Measurements from ENCODE around the gene DNAJB11.
"Not testable (repeated sequence)": the region's sequence is repeated elsewhere in the genome, so short reads cannot be mapped to it uniquely, and the experiment has no call there.

Gene DNAJB11

DNA sequence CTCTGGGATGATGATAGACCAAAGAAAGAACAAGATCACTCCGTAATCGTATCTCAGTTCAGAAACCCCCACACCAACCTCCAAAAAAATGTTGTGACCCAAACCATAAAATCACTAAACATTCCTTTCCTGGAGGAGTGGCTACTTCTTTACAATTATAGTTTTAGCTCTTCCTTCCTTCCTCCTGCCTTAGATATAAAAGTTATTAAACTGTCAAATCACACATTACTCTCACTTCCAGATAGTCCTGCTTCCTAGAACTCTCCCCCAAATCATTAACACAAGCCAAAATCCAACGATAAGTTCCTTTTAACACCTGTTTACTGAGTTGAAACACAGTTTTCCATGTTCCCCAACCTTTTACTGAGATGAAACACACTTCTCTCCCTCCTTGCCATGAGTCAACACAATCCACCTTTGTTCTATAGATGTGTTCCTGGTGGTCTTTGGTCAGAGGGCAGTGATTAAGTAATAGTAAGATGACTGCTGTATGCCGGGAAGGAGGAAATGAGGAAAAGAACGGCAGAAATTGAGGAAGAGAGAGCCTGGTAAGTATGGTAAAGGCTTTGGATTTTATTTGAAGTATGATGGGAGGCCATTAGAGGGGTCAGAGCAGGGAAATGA, 18.0 kb upstream of the DNAJB11 start:
- DNase-seq = no peak

DNA sequence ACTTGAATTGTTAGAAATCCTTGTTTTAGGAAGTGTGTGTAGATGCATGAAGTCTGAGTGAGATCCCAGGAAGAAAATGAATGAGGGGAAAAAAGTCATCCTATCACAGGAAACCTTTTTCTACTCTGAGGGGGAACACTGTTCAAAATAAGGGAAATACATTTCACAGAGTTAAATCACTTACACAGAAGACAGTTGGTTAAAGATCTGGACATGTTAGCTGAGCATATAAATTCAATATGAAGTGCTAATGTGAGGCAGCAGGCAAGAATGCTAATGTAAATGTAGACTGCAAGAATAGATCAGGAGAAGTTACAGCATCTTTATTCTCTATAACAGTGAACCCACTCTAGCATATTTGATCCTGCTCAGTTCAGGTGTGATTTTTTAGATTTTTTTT, 5.9 kb upstream of the DNAJB11 start:
- no peak for DNase-seq

DNA sequence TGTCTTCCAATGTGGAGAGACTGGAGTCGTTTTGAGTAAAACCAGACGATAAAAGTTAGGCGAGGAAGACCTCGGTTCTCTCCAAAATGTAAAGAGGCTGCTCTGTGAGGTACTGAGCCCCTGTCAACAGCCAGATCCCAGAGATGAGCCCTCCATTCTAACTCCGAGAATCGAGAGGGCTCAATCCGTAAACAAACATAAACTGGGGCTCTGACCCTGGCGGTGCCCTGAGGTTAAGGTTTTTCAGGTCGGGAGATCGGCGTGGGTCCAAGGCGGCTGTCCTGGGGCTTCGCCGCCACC, 3.8 kb upstream of the DNAJB11 start:
- no peak for DNase-seq

DNA sequence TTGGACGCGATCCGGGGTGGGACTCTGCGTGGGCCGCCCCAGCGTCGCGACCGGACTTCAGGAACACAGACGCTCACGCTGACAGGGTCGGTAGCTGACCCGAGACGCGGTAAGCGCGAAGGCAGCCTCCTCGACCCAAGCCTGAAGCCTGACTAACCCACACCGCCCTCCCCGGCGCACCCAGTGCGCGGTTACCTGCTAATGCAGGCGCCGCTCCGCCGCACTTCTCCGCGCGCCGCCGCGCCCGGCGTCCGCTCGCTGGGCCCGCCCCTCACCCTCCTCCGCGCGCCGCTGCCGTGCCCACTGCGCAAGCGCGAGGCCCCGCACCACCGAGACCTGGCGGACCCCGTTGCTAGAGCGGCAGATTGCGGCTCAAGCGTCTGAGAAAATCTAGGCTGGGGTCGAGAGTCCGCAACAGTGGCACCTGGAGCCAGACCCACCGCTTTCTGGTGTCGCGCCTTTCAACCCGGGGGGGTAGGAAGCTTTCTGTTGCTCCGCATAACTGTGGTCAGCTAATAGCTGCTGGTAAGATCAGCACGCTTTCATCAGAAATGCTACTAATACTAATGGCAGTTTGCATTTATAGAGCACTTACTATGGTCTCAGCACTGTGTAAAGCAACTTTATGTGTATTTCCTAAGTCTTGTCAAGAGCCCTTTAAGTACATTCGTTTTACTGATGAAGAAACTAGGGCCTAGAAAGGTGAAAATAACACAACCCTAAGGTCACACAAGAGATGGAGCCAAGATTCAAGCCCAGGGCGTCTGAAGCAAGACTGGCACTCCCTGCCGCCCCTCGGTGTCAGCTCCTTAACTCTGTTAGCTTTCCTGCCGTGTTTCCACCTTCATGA, 3.2 kb upstream of the DNAJB11 start, which contains the start of gene TBCCD1:
TBCCD1 (minus strand) TSS at position 268 of the 850 bp plus-strand sequence. CDS start 3,010 bp downstream, outside the sequence.
- DNase-seq = peak; percentile 95

DNA sequence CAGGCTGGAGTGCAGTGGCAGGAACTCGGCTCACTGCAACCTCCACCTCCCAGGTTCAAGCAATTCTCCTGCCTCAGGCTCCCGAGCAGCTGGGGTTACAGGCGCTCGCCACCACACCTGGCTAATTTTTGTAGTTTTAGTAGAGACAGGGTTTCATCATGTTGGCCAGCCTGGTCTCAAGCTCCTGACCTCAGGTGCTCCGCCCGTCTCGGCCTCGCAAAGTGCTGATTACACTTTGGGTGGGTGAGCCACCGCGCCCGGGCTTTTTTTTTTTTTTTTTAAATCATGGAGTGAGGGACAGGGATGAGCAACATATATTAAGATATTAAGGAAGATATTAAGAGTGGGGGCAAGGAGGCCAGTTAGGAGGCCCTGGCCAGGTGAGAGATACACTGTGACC, 1.2 kb upstream of the DNAJB11 start:
- not testable (repeated sequence) for DNase-seq

DNA sequence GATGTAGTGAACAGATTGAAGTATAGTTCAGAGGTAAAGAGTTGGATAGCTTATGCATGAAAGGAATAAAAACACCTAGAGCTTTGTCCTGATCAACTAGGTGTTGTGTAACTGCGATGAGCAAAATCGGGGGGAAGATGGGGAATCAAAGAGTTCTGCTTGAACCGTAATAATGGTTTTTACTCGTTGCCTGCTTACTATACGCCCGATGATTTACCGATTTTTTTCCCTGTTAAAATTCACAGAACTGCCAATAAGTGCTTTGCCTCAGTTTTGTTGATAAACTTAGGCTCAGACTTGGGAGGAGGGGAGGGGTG, 783 bp upstream of the DNAJB11 start:
- DNase-seq = no peak

DNA sequence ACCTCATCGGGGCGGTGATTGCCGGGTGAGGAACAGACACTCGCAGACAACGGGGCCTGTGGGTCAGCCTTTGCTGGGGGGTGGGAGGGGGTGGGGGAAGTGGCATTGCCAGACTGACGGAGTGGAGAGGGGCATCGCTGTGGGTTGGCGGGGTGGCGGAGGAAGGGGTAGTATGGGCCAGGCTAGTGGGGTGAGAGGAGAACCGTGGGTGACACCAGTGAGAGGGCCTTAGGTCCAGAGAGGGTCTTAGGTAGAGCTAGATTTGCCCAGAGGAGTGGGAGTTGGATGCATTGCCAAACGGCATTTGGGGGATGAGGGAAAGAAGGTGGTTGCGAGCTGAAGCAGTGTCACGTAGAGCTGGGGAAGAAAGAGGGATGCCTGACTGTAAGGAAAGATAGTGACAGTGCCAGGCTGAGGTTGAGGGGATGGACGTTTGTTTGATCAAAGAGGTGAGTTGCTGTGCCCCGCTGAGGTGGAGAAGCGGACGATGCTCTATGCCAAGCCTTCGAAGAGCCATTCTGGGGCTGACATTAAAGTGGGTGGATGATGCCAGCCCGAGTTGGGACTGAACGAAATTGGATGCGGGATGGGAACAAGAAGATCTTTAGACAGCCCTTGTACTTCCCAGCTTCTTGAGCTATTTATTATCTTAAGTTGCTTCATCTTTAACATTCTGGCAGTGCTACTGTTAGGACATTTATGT, 572 bp downstream of the DNAJB11 start:
- no peak for DNase-seq

DNA sequence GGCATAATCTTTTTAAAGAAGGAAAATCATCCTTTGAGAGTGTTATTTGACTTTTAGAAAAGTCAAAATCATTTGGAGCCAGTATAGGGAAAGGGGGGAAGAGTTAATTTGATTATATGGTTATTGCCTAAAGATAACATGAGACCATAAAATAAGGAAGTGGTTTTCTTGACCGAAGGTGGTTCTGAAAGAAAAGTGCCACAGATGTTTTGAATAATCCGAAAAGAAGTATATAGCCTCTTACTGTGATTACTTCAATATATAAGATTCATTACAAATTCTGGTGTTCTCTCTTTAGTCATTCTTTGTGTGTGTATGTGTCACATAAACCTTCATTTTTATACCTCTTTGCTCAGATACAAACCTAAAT, 1.1 kb downstream of the DNAJB11 start:
- no peak for DNase-seq

DNA sequence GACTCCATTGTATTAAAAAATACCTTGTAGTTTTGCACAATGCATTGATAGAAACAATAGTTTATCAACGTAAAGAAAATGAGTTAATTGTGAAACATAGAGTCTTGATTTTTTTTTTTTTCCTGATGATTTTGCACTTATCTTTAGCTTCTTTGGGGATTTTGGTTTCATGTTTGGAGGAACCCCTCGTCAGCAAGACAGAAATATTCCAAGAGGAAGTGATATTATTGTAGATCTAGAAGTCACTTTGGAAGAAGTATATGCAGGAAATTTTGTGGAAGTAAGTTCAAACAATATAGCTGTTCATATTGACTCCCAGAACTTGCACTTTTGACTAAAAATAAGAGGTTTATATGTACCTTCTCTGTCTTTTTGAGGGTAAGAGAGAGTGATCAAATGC, 7.0 kb downstream of the DNAJB11 start:
- no peak for DNase-seq

DNA sequence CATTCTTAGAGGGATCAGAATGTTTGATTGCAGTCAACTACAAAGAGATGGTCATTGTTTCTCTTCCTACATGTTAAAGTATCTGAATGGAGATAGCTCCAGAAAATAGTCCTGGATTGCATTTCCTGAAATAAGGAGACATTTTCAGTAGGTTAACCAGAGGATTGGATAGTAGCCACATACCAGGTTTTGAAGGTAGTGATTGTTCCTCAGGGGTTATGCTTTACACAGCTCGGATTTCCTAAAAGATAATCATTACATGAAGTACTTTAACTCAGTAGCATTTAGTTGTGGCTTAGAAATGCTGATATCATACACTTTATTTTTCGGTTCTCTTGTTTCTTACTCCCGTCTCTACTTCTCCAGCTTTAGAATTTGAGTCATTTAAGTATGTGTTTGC, 10.3 kb downstream of the DNAJB11 start:
- DNase-seq = no peak

DNA sequence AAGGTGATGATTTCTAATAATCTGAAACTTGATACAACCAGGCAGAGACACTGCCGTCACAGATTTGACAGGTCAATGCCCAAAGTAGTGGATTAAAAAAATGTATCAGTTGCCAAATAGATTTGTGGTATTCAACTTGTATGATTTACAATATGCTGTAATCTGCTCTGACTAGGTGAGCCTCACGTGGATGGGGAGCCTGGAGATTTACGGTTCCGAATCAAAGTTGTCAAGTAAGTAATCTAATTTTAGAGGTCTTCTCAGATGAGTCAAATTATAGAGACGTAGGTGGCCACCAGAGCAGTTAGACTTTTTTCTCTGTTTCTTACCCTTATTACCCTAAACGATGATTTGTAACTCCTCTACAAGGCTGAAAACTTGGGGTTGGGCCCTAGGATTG, 12.0 kb downstream of the DNAJB11 start:
- DNase-seq = no peak

DNA sequence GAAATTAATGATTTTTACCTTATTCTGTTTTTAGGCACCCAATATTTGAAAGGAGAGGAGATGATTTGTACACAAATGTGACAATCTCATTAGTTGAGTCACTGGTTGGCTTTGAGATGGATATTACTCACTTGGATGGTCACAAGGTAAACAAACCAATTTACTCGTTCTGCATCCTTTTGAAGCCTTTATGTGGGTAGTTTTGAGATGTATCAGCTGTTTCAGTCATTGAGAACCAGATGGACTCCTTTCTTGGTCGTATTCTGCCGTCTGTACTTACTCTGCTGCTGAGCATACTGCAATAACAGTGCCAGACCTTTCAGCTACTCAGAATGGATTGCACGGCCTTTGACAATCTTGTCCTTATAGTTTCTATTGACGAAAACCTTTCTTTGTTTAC, 13.3 kb downstream of the DNAJB11 start:
- no peak for DNase-seq

DNA sequence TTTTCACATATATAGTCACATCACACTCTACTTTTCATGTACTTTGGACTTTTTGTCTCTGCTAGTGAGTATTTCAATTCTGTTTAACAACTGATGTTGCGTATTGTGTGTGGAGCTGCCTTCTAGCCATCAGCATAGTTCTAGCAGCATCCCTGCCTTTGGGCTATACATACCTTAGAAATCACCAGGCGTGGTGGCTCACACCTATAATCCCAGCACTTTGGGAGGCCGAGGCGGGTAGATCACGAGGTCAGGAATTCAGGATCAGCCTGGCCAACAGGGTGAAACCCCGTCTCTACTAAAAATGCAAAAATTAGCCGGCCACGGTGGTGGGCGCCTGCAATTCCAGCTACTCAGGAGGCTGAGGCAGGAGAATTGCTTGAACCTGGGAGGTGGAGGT, 15.7 kb downstream of the DNAJB11 start:
- DNase-seq = not testable (repeated sequence)

DNA sequence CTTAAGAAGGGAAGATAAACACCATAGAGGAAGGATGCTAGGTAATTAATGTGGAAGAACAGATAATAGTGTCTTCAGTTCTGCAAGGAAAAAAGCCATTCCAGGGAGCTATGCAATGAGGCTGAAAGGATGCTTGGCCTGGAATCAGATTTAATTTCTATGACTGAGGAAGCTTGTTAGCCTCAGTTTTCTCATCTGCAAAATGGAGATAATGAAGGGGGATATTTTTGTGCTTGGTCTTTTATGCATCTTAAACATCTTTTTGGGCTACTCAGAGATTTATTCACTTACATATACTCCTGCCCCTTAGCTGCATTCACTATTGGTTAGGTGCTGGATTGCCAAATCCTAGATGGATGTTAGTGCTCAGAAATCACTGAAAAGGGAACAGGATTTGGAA, 16.7 kb downstream of the DNAJB11 start:
- no peak for DNase-seq

DNA sequence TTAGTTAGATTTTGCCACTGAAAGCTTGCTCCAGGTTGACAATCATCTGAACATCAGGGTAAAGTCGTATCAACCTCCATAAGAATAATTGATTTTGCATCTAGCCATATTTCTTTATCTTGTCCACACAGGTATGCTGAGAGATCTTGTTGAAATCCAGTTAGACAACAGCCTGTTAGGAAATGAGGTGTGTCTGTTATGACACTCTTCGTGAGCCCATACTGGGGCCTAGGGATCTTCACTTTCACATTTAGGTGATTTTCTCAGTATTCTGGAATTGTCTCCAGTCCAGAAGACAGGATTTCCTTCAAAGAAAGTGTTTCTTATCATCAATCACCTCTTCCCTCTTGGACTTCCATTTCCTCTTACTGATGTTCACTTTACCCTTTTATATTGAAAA, 18.1 kb downstream of the DNAJB11 start:
- DNase-seq = no peak

DNA sequence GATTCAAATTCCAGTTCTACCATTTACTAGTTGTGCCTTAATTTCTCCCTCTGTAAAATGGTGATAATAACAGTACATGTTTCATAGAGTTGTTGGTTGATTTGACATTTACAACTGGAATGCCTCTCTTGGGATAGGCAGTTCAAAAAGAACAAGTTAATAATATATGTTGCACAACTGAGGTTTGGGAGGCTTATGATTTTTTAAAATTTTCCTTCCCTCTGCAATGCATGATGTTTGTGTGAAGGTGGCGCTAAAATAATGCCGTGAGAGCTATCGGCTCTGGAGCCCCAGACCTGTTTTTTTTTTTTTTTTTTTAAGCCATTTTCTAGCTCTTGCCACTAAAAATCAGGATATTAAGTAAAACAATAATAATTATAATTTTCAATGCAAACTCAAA, 18.6 kb downstream of the DNAJB11 start:
- DNase-seq = no peak

DNA sequence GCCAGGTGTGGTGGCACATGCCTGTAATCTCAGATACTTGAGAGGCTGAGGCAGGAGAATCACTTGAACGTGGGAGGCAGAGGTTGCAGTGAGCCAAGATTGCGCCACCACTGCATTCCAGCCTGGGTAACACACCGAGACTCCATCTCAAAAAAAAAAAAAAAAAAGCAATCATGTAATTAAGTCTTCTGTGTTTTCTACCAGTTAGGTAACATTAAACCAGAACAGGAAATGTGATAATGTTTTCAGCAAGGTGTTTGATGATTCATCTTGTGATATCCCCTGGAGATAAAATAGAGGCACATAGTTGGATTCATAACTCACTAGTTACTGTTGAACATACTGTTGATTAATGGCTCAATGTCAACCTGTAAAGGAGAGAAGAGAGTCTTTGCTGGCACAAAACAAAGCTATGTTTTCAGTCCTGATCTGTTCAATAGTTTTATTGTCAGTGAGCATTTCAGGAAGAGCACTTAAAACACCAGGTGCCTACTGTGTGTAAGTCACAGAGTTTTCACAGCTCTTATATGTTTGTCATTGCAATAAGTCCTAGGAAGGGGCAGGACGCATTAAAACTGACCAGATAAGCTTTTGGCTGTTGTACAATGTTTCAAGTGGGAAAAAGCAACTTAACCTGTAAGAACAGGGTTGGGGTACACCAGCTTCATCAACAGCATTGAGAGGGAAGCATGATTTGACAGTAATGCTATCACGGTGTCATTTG, 19.5 kb downstream of the DNAJB11 start:
- DNase-seq = no peak

DNA sequence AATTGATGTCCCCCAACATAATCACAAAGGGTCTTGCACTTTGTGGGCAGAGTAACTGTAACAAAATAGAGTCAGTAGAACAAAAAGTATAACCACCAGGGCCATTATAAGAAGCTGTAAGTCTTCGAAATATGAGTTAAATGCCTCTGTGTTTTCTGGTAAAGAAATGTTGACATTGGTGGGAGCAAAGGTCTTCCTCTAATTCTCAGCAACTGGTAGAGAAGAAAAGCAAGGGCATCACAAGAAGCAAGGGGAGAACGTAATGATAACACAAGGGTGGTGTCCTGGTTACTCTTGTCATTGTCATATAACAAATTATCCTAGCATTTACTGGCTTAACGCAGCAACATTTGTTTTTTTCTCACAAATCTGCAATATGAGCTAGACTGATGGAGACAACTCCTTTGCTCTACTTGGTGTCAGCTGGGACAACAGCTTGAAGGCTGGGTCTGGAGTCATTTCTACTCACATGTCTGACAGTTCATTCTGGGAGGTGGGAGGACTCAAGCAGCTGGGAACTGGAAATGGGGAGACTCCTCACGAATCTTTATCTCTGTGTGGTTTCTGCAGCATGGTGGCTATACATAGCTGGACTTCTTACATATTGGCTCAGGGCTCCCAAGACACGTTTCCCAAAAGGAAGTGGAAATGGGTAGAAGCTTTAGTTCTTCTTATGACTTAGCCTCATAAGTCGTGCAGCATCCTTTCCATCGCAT, 20.2 kb downstream of the DNAJB11 start:
- no peak for DNase-seq

DNA sequence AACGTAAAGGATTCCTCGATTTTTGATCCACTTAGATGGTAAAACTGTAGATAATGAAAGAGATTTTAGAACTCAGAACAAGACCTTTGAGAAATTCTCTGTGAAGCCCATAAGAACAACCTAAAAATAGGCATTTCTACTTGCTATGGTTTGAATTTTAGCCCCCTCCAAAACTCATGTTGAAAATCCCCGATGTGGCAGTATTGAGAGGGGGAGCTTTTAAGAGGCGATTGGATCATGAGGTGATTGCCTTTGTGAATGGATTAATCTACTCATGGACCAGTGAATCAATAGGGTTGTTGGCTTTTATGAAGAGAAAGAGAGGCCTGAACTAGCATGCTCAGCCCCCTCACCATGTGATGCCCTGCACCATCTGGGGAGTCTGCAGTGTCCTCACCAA, 22.2 kb downstream of the DNAJB11 start:
- DNase-seq = no peak

DNA sequence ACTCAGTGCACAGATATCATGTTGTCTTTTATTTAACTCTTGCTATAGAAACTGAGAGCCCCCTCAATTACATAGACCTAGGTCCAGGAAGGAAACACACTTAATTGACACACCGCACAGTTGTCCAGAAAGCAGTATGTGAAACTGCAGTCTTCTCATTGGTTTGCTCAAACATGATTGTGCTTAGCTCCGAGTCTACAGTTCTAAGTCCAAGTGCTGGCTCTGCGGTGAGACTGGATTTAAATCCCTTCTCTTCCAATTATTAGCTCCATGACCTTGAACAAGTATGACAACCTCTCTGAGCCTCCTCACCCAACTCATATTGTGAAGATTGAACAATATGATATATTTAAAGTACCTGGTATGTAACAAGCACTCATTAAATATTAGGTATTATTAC, 23.3 kb downstream of the DNAJB11 start:
- DNase-seq = no peak

DNA sequence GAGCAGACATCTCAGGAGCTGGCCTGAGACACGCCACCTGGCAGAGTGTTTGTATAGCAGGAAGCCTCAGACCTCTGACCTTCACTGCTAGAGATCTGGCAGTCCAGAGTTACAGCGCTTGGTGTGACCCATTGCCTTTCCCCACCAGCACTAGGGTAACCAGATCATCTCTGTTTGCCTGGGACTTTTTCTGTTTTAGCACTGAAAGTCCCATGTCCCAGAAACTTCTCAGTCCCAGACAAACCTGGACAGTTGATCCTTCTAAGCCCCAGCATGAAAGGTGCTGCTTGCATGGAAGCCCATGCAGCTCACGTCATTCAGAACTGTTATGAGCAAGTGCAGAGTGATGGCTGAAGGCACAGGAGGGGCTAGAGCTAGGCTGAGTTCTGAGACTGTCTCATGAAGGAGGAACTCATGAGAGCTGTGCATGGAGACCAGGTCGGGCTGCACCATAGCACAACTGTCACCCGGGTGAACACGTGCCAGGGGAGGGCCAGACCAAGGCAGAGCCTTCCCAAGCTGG, 24.1 kb downstream of the DNAJB11 start:
- no peak for DNase-seq

DNA sequence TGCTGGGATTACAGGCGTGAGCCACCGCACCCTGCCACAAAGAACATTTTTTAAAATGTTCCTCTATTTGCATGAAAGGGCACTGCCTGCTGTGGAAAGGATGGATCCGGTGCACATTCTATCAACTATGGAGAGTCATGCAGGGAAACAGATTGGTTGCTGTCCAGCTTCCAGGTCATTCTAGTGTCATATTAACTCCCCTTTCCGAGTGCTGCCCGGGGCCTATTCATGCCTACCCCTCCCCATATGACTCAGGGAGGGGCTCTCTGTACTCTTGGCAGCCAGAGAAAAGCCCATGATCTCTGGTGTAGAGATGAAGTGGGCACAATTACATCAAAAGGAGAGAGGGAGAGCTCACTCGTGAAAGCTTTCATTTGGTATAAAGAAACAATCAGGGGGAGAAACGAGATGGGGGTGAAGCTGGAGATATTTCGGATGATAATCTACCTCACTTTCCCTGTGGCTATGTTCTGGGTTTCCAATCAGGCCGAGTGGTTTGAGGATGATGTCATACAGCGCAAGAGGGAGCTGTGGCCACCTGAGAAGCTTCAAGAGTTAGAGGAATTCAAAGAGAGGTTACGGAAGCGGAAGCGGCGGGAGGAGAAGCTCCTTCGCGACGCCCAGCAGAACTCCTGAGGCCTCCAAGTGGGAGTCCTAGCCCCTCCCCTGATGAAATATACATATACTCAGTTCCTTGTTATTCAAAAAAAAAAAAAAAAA, 26.2 kb downstream of the DNAJB11 start:
- DNase-seq = no peak
